HG03432 (cell line): ENCODE results near the gene PRX.
A peak's percentile ranks its signal among the peaks of the same experiment; 100 is the strongest.
"Not testable (repeated sequence)": the region's sequence is repeated elsewhere in the genome, so short reads cannot be mapped to it uniquely, and the experiment has no call there.

Experiments used
- ATAC-seq: cut with Tn5 transposase; IDR thresholded peaks from one replicate; pipeline ENCODE4 v1.9.1; 2021; ENCODE audit warnings: mild to moderate bottlenecking, moderate library complexity; ENCODE audit not compliant: unreplicated experiment

The PRX gene

DNA sequence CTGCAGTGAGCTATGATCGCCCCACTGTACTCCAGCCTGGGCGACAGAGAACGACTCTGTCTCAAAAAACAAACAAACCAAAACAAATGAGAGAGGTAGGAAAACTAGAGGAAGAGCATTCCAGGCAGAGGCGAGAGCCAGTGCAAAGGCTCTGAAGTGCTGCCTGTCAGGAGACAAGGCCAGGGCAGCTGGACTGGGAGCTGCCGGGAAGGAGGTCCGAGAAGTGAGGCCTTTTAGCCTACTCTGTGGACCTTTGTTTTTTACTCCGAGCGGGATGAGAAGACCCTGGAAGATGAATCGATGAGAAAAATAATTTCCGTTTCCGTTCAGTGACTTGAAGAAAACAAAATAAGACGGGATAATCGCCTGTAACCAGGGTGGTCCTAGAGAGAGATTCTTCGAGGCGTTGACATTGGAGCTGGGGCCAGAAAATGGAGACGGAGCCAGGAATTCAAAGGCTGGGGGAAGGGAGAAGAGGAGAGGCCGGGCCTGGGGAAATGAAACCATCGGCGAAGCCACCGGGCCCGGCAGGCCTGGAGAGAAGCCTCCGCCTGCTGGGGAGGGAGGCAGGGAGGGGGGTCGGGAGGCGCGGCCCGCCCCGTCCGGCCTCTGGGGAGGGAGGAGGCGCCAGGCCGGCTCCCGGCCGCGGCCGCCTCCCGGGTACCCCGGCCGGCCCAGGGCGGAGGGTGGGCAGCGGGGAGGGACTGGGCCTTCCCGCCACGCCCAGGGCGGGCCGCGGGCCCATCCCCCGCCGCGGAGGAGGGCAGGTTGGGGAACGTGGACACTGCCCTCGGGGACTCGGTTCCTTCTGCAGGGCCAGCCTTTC, 20.4 kb upstream of the PRX start:
- ATAC-seq: peak; percentile 64

DNA sequence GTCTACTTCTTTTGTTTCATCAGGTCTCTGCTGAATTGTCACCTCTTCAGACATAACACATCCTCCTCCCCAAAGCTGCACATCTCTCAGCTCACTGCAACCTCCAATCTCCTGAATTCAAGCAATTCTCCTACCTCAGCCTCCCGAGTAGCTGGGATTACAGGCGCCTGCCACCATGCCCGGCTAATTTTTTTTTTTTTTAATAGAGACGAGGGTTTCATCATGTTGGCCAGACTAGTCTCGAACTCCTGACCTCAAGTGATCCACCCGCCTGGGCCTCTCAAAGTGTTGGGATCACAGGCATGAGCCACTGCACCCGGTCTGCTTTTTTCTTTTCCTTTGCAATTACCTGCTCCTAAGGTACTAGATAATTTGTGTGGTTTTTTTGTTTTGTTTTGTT, 19.6 kb upstream of the PRX start:
- not testable (repeated sequence) for ATAC-seq

- ATAC-seq: no peak
These were observed 18.5 kb upstream of the PRX start for GRCh38 chr19:40431698-40432097.

DNA sequence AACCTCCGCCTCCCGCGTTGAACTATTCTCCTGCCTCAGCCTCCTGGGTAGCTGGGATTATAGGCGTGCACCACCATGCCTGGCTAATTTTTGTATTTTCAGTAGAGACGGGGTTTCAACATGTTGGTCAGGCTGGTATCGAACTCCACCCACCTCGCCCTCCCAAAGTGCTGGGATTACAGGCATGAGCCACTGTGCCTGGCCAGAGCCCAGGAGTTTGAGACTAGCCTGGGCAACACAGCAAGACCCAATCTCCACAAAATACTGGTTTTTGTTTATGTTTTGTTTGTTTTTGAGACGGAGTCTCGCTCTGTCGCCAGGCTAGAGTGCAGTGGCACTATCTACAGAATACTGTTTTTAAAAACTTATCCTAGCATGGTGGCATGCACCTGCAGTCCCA, 17.1 kb upstream of the PRX start:
- not testable (repeated sequence) for ATAC-seq

DNA sequence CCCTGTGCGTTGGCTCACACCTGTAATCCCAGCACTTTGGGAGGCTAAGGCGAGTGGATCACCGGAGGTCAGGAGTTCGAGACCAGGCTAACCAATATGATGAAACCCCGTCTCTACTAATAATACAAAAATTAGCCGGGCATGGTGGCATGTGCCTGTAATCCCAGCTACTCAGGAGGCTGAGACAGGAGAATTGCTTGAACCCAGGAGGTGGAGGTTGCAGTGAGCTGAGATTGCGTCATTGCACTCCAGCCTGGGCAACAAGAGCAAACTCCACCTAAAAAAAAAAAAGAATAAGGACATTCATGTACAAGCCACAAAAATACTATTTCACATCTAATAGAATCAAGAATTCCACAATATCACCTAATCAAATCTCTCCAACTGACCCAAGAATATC, 15.0 kb upstream of the PRX start:
- not testable (repeated sequence) for ATAC-seq

DNA sequence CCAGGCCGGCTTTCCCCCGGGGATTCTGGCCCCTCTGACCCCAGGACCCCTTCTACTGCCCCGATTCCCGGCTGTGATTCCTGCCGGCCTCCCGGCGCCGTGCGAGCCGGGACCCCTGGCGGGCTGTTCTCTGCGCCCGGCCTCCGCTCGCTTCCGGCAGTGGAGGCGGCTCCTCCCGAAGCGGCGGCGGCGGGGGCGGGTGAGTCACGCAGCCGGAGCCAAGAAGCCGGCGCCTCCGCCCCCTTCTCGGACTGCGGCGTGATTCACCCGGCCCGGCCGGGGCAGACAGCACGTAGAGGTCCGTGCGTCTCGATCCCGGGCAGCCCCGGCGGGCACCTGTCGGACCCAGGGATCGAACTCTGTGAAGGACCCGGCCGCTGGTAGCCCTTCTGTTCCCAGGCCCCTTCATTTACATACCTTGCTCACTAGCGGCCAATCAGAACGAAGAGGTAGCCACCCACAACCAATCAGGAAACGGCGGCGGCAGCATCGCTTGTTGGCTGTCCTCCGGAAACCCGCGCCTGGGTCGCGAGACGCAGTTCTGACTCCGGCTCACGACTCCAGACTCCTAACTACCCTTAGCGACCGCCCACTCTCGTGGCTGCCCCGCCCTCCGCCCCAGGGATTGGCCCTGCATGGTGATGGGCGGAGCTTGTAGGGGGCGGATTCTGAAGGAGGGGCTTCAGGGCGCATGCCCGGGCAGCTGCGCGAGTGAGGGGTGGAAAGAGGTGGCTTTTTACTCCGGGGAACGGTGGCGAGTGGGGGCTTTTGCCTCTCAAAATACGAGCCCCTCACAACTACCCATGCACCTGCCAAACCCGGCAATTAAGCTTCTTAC, 12.5 kb upstream of the PRX start, which contains the start of gene SERTAD1:
TSS of gene SERTAD1 (minus strand) at position 543 of the 838 bp plus-strand sequence. CDS start 2,446 bp downstream, outside the sequence.
- peak; percentile 81 for ATAC-seq

GRCh38 chr19:40424637-40425449, 11.7 kb upstream of the PRX start:
- no peak for ATAC-seq

- no peak for ATAC-seq
These were observed 10.8 kb upstream of the PRX start for GRCh38 chr19:40423938-40424337.

- no peak for ATAC-seq
These were observed 9.8 kb upstream of the PRX start for GRCh38 chr19:40422748-40423566.

- ATAC-seq: no peak
These were observed 9.0 kb upstream of the PRX start for GRCh38 chr19:40421993-40422747.

DNA sequence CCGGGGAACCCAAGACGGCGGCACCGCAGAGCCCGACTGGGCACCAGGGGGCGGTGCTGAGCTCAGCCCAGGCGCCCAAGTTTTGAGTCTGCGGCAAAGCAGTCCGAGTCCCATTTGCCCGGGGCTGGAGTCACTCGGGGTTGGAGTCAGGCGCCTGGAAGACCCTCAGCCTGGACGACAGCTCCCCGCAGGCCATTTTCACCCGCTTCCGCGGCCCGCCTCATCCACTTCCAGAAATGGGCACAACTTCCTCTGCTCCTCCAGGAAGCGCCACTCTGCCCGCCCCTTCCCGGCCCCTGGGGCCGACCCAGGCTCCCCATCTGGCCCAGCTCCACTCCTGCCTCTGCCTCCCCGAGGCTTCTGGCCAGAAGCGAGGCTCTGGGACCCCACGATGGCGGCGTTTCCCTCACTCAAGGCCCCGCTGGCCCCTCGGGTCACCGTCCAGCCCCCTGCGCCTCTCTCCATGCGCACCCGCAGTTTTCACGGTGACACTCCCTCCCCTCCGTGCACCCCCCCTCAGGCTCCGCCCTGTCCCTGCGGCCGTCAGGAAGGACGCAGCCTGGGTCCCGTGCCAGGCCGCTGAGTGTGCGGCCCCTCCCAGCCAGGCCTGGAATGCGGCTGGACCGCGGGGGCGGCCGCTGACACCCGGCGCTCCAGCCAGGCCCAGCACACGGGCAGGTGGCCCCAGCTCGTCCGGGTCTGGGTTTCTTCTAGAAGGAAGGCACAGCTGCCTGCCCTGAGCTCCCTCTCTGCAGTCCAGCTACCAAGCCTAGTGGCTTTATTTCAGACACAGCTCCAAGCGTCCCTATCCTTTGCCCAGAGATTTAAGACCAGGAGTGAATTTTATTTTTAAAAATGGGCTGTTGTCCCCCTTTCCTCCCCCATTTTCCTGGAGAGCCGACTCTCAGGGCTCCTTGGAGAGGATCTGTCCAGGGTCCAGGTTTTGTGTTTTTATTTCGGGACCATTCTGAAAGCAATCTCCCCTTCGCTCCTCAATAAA, 7.9 kb upstream of the PRX start:
- peak; percentile 39 for ATAC-seq

- no peak for ATAC-seq
These were observed 7.2 kb upstream of the PRX start for GRCh38 chr19:40420451-40420765.

DNA sequence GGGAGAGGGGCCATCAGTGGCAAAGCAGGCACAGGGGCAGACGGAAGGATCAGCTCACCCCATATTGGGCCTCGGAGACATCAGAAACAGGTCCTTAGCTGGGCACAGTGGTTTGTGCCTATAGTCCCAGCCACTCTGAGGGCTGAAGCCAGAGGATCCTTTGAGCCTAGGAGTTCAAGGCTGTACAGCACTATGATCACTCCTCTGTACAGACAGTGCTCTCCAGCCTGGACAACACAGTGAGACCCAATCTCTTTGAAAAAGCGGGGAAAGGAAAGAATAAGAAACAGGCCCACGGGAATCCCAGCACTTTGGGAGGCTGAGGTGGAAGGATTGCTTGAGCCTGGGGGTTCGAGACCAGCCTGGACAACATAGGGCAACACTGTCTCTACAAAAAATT, 6.6 kb upstream of the PRX start:
- no peak for ATAC-seq

DNA sequence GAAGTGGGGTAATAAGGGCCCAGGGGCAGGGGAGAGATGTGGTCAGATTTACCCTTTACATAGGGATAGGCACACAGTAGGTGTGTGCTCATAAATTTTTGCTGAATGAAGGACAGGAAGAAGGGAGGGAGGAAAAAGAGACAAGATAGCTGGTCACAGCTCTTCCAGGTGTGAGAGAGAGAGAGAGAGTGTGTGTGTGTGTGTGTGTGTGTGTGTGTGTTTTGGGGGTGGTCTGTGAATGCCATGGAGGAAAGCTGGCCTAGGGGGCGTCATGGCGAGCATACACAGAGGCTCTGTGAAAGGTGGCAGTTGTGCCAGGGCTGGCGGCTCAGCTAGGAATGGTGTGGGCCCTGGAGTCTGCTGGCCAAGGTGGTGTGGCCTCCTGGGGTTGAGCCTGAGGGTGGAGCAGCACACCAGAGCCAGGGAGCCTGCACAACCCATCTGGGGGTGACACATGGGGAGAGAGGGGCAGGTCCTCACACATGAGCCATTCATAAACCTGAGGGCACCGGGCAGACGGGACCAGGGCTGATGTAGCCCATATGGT, 6.0 kb upstream of the PRX start:
- no peak for ATAC-seq

DNA sequence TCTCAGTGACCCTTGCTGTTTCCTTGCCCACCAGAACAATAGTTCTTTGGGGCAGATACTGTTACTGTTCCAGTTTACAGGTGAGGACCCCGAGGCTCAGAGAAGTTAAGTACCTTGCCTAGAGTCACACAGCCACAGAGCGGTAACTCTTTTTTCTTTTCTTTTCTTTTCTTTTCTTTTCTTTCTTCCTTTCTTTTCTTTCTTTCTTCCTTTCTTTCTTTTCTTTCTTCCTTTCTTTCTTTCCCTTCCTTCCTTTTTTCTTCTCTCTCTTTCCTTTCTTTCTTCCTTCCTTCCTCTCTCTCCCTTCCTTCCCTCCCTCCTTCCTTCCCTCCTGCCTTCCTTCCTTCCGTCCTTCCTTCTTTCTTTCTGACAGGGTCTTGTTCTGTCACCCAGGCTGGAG, 4.9 kb upstream of the PRX start:
- ATAC-seq: no peak

- ATAC-seq: no peak
These were observed 4.4 kb upstream of the PRX start for GRCh38 chr19:40417643-40417981.

GRCh38 chr19:40416918-40417642, 3.9 kb upstream of the PRX start:
- no peak for ATAC-seq

GRCh38 chr19:40415768-40416167, 2.6 kb upstream of the PRX start:
- no peak for ATAC-seq
